ENCODE results near the gene UNC5CL.
A peak's percentile ranks its signal among the peaks of the same experiment; 100 is the strongest.
"Not testable (repeated sequence)": the region's sequence is repeated elsewhere in the genome, so short reads cannot be mapped to it uniquely, and the experiment has no call there.

The UNC5CL gene

DNA sequence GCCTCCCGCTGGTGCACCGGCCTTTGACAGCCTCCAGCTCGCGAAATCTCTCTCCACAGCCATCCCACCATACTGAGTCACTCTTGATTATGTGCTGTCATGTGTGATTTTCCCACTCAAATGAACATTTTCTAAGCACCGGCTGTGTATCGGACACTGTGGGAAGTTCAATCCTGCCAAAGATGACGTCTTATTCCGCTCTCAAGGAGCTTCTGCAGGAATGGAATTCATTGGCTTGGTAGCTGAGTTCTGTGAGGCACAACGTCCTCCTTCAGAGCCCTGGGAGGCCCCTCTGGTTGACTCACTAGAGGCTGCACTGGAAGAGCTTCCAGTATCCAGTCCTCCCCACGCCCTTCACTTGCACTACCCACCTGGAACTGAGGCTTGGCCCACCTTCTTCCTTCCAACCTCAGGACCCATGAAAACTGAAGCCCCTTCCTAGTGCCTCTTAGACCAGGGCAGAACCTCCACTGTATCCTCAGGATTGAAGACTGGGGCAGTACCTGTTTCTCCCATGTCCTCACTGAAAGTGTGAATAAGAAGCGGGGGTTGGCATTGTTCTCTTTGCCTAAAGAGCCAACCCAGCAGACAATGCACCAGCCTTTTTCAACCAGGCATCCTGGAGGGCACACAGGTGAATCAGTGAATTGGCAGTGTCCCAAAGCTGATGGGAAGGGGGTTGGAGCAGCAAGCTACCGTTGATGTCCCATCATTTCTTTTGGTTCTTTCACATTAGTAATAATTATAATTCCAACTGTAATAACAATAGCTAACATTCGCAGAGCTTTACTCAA, 1.7 kb downstream of the UNC5CL start:
- DNase-seq: peak; percentile 21

DNA sequence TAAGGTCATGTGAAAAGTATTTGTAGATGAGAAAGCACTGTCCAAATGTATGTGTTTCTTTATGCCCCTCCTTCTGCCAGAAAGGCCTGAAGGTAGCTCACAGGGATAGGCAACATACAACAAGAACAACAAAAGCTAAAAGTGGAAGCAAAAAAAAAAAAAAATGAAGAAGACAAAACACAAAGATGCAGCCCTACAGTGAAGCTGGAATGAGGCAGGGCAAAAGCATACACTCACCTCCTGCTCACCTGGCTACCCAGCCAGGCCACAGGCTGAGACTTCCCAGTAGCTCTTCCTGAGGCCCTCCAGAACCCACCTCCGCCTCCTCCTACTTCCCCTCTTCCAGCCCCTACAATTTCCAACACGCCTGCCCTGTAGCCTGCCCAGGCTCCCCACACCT, 2.4 kb downstream of the UNC5CL start:
- DNase-seq: peak; percentile 14

DNA sequence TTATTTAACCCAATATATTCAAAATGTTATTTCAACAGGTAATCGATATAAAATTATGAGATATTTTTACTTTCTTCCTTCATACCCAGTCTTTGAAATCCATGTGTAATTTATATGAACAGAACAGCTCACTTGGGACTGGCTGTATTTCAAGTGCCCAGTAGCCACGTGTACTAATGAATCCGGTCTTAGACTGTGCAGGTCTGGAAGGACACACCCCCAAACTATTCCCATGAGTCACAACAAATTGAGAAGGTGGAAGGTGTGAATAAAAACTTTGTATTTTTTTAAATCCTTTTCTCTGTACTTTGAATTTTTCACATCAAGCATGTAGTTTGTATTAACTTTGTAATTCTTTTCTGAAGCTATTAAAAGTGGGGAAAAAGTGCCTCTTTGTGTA, 2.8 kb downstream of the UNC5CL start:
- peak; percentile 8 for DNase-seq

DNA sequence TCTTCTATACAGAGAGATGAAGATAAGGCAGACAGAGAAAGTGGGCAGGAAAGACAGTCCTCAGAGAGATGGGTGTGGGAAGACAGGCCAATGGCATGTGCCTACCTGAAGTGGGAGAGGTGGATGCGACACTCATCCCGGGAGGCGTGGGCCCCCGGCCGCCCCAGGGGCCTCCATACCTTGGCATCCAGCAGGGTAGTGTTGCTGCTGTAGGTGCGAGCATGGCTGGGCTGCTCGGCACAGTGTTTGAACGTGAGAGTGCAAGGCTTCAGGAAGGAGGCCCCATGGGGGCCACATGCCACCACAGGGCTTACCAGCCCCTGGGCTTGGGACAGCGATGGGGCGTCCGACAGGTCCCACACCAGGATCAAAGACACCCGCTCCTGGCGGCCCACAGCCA, 5.2 kb downstream of the UNC5CL start:
- DNase-seq: no peak

DNA sequence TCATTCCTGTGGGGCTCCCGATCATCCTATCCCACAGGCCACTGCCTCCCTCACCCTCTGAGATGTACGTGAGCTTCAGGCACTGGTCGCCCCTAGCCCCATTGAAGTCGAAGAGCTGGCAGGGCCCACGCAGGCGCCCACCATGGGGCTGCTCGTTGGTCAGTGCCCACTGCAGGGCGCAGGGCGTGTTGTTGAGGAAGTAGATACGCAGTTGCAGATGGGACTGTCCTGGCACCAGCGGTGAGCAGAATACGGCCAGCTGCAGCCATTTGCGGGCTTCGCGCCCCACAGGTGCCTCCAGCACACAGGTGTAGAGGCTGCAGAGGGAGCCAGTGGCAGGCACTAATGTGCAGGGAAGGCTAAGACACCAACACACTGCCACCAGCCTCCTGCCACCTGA, 6.2 kb downstream of the UNC5CL start:
- no peak for DNase-seq

DNA sequence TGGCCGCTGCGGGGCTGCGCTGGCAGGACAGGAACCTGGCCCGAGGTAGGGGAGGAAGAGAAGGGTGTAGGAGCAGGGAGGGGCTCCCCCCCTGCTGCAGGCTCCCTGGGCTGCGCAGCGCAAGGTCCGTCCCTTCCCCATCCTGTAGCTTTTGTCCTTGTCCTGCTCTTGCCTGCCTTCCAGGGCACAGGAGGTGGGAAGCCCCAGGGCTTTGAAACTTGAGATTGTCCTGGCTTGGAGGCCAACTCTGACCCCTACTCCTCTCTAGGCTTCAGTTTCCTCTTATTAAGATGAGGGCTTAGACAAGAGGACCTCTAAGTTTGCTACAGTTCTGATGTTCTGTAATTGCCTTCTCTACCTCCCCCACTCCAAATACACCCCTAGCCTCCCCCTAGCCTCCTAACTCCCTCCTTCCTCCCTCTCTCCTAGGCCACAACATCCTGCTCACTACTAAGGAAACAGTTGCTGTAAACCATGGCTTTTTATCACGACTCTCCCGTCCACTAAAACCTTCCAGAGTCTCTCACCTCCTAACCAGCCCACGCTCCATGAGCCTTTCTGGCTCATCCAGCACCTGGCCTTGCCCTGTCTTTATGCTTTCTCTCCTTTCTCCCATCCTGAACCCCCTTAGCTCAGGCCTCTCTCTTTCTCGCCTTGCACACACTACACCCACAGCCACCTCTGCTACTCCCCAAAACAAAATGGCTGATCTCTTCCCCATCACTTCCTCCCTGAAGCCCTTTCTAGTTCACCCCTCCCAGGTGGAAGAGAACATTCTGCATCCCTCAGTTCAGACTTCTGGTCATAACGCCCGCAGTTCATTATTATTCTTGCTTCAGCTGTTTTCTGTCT, 10.2 kb downstream of the UNC5CL start:
- peak; percentile 40 for DNase-seq

DNA sequence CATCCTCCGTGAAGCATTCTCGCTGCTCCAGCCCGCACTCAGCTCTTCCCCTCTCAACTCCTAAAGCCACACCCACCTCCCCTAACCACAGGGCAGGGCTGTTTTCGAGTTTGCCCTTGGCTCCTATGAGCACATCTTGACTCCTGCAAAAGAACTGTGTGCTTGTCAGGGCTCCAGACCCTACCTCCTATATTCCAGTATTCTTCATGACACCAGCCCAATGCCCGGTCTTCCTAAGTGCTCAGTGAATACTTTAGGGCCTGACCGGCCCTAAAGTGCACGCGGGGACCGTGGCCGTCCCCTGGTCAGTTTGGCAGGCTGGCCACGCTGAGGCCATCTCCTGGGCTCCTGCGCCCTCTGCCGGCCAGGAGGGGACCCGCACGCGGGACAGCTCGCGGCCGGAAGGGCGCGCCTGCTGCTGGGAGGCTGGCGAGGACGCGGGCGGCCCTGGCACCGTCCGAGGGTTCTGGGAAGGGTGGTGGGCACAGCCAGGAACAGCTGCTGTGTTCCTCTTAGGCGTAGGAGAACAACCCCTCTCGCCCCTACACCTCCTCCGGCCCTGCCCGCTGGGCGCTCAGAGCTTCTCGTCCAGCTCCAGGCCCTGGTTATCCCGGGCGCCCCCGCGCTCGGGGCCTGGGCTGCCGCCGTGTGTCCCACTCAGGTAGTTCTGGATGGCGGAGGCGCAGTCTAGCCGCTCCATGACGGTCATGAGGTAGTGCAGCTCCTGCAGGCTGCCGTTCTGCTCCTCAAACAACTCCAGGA, 11.0 kb downstream of the UNC5CL start:
- DNase-seq: peak; percentile 89

DNA sequence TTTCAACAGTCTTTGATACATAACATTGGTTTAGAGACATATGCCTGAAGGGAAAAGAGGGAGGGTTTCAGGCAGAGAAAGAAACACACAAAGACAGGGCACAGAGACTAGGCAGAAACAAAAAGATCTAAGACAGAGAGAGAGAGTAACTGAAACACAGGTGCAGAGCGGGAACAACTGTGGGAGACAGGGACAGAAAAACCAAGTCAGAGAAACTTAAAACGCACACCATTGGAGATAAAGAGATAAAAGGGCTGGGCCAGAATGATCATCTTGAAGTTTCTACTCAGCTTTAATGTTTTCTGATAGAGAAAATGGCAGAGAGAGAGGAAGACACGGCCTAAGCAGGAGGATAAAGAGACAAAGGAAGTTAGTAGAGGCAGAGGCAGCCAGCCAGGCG, 11.8 kb downstream of the UNC5CL start:
- DNase-seq: no peak

DNA sequence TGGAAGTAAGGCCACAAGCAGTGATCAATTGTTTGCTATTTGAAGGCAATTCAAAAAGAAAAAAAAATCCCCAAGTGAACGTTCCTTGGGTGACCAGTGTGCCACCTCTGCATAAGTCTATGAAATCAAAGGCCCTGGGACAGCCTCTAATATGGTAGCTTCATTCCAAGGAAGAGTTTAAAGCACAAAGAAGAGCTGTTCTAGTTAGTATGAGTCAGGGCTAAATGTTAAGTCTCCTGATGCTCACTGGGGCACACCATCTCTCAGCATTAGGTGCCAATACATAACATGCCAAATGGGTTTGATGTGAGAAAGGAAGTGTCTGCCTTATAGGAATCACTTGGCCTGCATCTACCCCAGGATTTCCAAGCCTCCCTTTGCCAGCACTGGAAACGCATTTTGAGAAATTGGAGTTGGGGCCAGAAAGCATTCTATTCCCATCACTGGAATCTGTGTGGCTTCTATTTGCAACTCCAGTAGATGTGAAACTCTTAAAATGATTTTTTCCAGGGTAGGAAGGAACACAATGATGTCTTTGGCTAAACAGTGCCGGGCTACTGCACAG, 13.0 kb downstream of the UNC5CL start:
- DNase-seq: no peak

DNA sequence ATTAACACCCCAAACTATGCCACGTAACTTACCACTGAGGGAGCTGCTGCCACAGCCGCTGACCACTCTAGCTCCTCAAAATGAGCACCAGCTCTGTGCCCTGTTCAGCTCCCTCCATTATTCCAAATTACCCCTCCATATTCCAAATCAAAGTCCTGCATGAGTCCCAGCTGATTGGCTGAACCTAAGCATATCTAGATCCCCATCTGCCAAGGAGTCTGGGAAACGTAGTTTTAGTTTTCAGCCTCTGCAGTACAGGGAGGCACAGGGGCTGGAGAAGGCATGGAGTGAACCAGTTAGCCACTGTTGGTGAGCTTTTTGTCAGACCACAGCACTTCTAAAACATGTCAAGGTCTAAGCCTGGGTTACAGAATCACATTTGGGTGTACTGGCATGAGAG, 15.9 kb downstream of the UNC5CL start:
- DNase-seq: no peak

DNA sequence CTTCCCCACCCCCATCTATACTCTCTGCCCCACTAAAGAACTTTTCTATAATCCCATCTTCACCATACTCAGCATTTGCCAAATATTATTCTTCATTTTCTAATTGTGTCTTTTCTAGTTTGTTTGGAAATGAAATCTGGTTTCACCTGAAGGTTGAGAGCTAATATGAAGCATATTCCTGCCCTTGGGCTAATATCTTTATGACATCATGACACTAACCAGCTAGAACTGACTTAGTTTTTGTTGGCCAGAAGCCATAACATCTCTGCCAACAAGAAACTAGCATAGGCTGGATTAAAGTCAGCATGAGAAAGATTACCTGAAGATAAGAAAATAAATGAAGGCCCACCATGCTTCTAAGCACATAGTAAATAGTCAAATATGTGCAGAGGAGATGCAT, 16.7 kb downstream of the UNC5CL start:
- DNase-seq: no peak

DNA sequence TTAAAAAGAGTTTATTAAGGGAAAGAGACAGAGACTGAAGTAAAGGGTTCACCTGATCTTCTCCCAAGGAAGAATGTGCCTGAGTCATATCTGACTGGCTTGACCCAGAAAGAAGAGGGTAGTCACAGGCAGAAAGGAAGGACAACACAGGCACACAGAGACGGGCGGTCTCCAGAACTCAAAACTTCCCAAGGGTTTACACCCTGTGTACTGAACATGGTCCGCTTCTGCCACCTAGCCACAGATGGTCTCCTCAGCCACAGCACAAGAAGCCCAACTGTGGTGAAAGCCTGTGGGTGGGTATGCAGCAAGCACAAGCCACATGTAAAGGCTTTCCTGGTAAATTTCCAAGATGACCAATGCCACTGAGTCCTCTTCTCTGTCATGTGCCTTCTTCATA, 17.2 kb downstream of the UNC5CL start:
- peak; percentile 39 for DNase-seq

DNA sequence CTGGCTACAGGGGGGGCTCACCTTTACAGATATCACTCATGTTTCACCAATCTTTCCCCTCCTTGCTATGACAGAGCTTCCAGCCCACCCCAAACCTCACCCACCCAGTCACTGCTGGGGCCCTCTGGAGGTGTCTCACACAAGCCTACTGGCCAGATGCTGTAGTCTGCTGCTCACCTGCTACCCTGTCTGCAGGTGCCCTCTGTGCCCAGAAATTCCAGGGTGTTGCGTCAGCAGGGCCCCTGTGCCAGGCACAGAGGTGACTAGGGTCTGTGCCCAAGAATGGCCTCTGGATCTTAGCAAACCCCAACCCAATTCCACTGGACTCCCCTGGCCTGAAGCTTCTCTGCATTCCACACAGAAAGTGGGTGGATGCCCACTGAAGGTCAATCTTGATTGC, 21.4 kb downstream of the UNC5CL start:
- DNase-seq: no peak

DNA sequence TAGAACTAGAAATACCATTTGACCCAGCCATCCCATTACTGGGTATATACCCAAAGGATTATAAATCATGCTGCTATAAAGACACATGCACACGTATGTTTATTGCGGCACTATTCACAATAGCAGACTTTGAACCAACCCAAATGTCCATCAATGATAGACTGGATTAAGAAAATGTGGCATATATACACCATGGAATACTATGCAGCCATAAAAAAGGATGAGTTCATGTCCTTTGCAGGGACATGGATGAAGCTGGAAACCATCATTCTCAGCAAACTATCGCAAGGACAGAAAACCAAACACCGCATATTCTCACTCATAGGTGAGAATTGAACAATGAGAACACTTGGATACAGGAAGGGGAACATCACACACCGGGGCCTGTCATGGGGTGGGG, 23.2 kb downstream of the UNC5CL start:
- not testable (repeated sequence) for DNase-seq

DNA sequence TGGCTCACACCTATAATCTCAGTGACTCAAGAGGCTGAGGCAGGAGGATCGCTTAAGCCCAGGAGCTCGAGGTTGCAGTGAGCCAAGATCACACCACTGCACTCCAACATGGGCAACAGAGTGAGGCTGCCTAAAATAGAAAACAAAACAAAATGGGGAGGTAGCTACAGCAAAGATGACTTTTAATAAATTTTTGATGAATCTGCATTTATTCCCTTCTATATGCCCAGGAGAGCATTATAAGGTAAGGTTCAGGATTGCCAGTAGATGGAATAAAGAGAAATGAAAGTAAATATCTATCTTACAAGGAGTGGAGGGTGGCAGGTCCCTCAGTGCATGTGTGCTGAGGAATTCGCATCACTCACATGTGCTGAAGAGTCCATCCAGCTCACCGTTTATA, 24.2 kb downstream of the UNC5CL start:
- no peak for DNase-seq

DNA sequence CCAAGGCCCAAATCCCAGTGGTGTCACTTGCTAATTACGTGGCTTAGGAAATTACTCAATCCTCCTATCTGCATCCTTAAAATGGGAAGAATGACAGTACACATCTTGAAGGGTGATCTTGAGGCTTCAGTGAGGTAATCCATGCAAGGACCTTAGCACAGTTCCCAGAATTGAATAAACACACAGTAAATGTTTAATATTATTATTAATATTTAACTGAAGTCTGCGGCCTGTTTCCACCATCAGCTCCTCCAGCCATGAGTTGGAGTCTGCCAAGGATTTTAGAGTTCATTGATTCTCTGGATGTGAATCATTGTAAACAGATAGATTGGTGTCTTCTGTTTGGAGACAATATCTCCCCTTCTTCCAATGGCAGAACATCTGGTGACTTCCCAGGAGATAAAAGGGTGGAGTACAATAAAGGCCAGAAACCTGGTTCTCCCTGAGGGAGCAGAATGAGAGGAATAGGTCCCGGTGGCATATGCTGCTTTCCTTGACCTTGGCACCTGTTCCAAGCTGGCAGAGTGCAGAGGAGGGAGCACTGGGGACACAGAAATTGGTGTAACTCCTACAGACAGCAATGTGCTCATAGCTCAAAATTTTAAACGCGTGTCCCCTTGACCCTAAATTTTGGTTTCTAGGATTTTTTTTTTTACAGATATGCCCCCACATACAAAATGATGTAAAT, 25.4 kb downstream of the UNC5CL start:
- DNase-seq: no peak

DNA sequence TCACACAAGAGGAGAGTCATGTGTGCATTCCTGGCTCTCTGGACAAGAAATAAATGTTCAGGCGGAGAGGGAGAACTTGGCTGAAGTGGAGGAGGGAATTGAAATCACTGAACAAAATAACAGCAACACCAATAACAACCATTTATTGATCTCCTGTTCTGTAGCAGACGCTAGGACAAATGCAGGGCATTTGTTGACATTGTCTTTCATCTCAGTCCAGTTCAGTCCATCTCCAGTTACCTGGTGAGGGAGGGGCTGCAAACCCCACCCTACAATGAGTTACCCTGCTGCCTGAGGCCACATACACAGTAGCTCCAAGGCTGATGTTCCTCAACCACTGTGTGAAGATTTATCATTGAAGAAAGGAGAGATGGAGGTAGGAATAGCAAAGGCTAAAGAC, 27.3 kb downstream of the UNC5CL start:
- DNase-seq: no peak

DNA sequence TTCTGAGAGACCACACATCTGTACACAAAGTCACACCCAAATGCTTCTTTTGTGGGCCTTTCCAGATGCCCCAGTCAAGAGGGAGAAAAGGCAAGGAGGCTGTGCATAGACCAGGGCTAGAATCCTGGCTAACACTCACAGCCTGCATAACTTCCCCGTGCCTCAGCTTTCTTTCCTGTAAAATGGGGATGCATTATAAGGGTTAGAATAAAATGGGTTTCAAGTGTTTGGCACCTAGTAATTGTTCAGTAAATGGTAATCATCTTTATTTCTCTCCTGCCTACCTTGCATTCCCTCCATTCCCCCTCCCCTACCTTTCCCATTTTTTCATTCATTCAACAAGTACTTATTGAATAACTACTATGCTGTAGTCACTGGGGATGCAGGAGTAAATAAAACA, 29.4 kb downstream of the UNC5CL start:
- no peak for DNase-seq

DNA sequence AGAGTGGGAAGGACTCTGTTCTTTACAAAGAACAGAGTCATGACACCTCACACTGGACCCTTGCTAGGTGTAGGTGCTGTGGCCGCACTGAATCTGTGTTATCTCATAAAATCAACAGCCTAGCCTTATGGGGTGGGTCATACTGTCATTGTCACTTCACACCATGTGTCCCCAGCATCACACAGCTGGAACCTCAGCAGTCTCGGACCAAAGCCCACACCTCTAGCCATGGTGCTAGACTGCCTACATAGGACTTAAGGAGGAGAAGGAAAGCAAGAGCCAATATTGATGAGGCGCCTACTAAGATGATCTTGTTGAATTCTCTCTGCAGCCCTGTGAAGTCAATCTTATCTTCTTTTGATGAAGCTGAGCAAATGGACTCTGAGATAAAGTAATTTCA, 31.0 kb downstream of the UNC5CL start:
- DNase-seq: no peak

DNA sequence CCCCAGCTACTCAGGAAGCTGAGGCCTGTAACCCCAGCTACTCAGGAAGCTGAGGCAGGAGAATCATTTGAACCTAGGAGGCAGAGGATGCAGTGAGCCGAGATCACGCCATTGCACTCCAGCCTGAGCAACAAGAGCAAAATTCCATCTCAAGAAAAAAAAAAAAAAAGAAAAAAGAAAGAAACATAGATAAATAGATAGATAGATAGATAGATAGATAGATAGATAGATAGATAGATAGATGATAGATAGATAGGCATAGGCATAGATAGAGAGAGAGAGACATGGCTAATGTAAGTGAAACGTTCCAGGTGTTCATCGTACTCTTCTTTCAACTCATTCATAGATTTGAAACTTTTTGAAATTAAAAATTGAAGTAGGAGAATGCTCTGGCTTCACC, 32.0 kb downstream of the UNC5CL start:
- DNase-seq: not testable (repeated sequence)

DNA sequence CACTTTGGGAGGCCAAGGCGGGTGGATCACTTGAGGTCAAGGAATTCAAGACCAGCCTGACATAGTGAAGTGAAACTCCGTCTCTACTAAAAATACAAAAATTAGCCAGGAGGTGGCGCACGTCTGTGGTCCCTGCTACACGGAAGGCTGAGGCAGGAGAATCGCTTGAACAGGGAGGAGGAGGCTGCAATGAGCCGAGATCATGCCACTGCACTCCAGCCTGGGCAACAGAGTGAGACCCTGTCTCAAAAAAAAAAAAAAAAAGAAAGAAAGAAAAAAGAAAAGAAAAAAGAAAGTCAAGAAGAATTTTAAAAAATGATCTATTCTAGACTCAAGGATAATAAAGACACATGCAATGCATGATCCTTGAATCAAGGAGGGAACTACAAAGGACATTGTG, 32.8 kb downstream of the UNC5CL start:
- DNase-seq: not testable (repeated sequence)

DNA sequence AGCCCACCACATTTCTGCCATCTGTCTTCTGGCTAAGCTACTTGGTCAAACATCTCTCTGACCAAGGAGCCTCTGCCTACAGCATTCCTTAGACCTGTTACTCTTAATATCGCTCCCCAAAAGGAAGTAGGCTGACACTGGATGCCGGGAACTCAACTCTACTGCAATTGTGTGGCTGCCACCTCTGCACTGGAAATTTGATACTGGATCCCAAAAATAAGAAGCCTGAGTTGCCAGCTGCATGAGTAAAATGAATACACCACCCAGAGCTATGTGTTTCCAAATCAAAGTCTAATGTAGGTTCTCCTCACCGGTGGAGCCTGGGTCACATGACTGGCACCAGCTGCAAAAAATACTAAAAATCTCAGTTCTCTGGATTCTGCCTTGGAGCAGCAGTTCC, 36.9 kb downstream of the UNC5CL start:
- DNase-seq: no peak

DNA sequence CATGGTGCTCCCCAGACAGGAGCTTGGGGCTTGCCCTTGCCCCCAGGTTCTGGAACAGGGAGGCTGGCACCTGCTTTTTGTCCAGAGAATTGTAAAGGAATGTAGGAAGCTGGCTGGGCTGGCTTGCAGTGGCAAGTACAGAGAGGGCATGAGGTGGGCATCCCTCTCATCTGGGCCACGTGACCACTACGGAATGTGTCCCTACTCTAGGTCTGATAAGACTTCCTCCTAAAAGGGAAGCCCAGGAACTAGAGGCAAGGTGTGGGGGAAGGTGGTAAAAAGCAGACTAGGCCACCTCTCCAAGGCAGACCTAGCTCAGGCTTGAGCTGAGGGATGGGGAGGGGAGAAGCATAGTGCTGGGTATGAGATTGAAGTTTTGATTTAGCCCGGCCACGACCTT, 38.8 kb downstream of the UNC5CL start:
- DNase-seq: no peak

Measured in left hindlimb (tissue), 1 donor.